ENCODE results near the gene OR4M1. TPM values are rescaled to one million over a fixed set of nuclear protein-coding genes. Genes with fewer than 3 reads are reported as not detected.

OR4M1 gene
- polyA plus RNA-seq, 1 donor (not counting 4 experiments of a cell fraction or from before 2014, with no cell fraction given), result not detected

GRCh38 chr14:19828314-19828713 lies 55.0 kb downstream of the OR4M1 start:
- dilution Hi-C loops (cut with MboI; ENCODE audit: extremely low pct_ligation_motif_present, low sequenced_read_pairs), result no loop called here

More at GRCh38 chr14:19828314-19828713, 55.0 kb downstream of the OR4M1 start:
- TF ChIP-seq EZH2 (IDR thresholded peaks at IDR 0.05; ENCODE audit: low read length) (no peak), CTCF (optimal IDR thresholded peaks at IDR 0.05 in 1 of 3, IDR thresholded peaks at IDR 0.05 in 1 of 3, conservative IDR thresholded peaks at IDR 0.05 in 1 of 3; ENCODE audit: extremely low read depth in 1 of 3, insufficient read depth in 2 of 3, low read length in 3 of 3) (no peak)
- Histone ChIP-seq H3K4me3 (ENCODE audit: control insufficient read depth in 2 of 3, extremely low read depth in 1 of 3, insufficient read depth in 2 of 3, low read depth in 1 of 3, low read length in 3 of 3) (no peak overlapping the region), H3K79me2 (ENCODE audit: control insufficient read depth, insufficient read depth, low read length) (no peaks in the 10 kb centered on the region), H3K9ac (ENCODE audit: control insufficient read depth, extremely low read depth, insufficient read depth, low read length) (no peak overlapping the region), H3K27me3 (ENCODE audit: control insufficient read depth, extremely low read depth, insufficient read depth, low read length) (no peaks in the 10 kb centered on the region), H3K4me2 (ENCODE audit: control insufficient read depth, extremely low read depth, insufficient read depth, low read depth, low read length) (no peak overlapping the region), H3K27ac (ENCODE audit: control insufficient read depth, insufficient read depth, low read length) (no peak overlapping the region), H3K36me3 (ENCODE audit: control insufficient read depth in 2 of 2, extremely low read depth in 1 of 2, insufficient read depth in 2 of 2, low read length in 2 of 2) (no peaks in the 10 kb centered on the region), H3K9me1 (ENCODE audit: control insufficient read depth, extremely low read depth, insufficient read depth, low read length) (no peaks in the 10 kb centered on the region), H2AFZ (ENCODE audit: control insufficient read depth, low read length) (no peak overlapping the region), H3K4me1 (ENCODE audit: control insufficient read depth, extremely low read depth, insufficient read depth, low read length) (no peaks in the 10 kb centered on the region), H3K9me3 (ENCODE audit: control insufficient read depth, low read depth, low read length) (no peaks in the 10 kb centered on the region), H4K20me1 (ENCODE audit: control insufficient read depth, extremely low read depth, insufficient read depth, low read length) (no peaks in the 10 kb centered on the region)
- DNase-seq (ENCODE audit: low read depth, low spot score) (no peak), FAIRE-seq (no peak)

Other genes with a start within 250 kb of the OR4M1 start
- gene OR11H2, start 59.6 kb upstream of the OR4M1 start, polyA plus RNA-seq, result not detected in 3 replicates
- gene OR4Q3, start 29.9 kb upstream of the OR4M1 start, polyA plus RNA-seq, result not detected in 3 replicates
- gene OR4N2, start 30.3 kb downstream of the OR4M1 start, polyA plus RNA-seq, result not detected in 3 replicates
- gene OR4K2, start 101.6 kb downstream of the OR4M1 start, polyA plus RNA-seq, result not detected in 3 replicates
- gene OR4K5, start 147.1 kb downstream of the OR4M1 start, polyA plus RNA-seq, result not detected in 3 replicates
- not detected in 3 replicates for gene OR4K1, start 157.4 kb downstream of the OR4M1 start, polyA plus RNA-seq
- not detected in 3 replicates for gene OR4K15, start 202.1 kb downstream of the OR4M1 start, polyA plus RNA-seq
- gene OR4Q2, start 228.7 kb downstream of the OR4M1 start, polyA plus RNA-seq, result not detected in 3 replicates
- gene OR4K14, start 245.8 kb downstream of the OR4M1 start, polyA plus RNA-seq, result not detected in 3 replicates